Right kidney (tissue), 1 donor: ENCODE measurements around the gene CREBRF.

ENCODE experiments used
- DNase-seq: peaks from one replicate; pipeline ENCODE4 v3.0.0-alpha.2; 2016

The CREBRF gene

DNA sequence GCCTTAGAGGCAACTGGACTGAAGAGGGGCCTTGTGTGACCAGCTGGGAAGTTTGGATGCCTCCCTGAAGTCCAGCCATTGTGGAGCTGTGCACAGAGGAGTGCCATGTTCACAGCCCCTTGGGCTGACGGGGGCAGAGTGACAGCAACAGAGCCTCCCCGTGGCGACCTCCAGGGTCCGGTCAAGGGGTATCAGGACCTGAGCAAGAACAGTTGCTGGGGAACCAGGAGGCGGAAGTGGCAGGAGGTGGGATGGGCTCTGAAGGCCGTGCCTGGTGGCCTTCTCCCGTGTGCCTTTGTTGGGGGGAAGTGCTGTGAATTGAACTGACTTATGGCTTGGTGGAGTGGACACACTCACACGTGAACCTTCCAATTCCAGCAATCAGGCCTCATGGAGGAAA is 102.2 kb downstream of the CREBRF start:
- no peak for DNase-seq

- no peak for DNase-seq
Observed at GRCh38 chr5:173159256-173159655, 103.1 kb downstream of the CREBRF start.

DNA sequence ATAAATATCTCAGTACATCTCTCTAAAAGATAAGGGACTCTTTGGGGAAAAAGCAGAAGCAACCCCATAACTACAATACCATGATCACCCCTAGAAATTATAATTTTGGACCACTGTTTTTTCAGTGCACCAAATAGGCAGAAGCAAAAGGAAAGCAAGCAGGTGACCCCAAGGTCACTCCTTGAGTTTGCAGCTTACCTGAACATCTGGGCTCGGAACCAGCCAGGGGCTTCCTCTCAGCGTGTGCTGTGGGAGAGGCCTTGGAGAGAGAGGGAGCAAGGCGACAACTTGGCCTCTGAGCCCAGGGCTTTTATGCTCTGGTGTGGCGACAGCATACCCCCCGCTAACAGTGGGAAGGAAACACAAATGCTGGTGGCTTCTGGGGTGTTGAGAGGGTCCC is 105.0 kb downstream of the CREBRF start:
- no peak for DNase-seq

- DNase-seq: no peak
Observed at GRCh38 chr5:173163219-173163618, 107.1 kb downstream of the CREBRF start.

GRCh38 chr5:173165177-173166016 is 109.2 kb downstream of the CREBRF start:
- no peak for DNase-seq

GRCh38 chr5:173172166-173172565 is 116.0 kb downstream of the CREBRF start:
- DNase-seq: no peak

DNA sequence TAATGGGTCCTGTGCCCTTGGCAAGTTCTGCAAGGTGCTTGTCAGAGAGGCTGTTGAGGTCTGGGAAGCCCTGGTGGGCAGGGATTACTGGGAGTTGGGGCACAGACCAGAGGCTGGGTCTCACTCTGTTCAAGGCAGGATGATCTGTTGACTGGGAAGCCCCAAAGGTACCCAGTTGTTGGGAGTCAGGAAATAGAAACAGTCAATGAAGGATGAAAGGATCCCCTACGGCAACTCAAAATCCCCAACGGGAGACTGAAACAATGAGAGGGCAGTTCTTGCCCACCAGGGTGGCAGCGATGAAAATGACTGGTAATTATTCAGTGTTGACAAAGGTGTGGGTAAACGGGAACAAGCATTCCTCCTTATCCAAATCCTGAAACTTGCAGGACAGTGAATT is 119.4 kb downstream of the CREBRF start:
- DNase-seq: no peak

- DNase-seq: no peak
Observed at GRCh38 chr5:173178369-173178910, 122.3 kb downstream of the CREBRF start.

GRCh38 chr5:173180331-173180730 is 124.2 kb downstream of the CREBRF start:
- DNase-seq: no peak

DNA sequence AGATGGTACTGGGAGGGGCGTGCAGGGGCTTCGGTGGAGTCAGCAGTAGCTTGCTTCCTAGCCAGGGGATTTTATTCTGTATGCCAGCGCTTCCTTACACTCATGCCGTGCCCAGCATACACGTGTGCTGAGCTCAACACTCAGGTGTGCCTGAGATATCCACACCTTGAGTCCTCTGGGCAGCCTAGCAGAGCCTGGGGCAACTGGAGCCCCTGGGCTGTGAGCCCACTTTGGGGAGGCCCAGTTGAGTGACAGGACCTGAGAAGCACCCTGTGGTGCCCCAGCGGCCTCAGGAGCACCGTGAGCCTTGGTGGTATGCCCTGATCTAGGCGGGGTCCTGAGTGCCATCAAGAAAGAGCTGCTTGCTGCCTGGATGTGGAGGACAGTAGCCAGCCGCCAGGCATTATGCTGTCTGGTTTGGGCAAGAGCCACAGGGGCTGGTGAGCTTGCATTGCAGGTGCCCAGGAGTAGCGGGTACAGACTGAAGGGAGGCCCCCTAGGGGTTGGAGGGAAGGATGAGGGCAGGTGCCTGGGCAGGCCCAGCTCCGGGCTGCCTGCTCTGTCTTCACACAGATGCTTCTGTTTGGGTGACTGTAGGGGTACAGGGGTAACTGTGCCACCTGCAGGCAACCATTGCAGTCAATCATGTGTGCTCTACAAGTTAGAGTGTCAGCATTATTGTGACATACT is 131.0 kb downstream of the CREBRF start:
- DNase-seq: no peak

DNA sequence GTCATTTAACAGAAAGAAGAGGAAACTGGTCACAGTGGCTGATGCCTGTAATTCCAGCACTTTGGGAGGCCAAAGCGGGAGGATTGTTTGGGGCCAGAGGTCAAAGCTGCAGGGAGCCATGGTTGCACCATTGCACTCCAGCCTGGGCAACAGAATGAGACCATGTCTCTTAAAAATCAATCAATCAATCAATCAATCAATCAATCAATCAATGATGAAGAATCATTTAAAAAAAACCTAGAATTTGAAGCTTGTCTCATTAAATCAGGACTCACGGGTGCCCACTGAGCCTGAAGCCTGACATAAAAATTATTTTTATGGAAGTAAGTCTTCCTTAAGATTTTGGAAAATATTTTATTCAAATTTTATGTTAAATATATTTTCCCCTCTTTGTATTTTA is 132.1 kb downstream of the CREBRF start:
- no peak for DNase-seq
